RWPE2 (cell line): ENCODE data around the gene GABRQ.
"Not testable (repeated sequence)": the region's sequence is repeated elsewhere in the genome, so short reads cannot be mapped to it uniquely, and the experiment has no call there.

Experiments
- ATAC-seq: fragments of 200-7000 bp; cut with Tn5 transposase; 3 replicates; pipeline ENCODE4 v1.9.1; 2021; ENCODE audit warnings: low read depth
- DNase-seq: peaks from one replicate; pipeline ENCODE4 v3.0.0-alpha.2; 2020; ENCODE audit warnings: low spot score
- H3K27ac ChIP-seq: fragments of 450-650 bp; 2 replicates; pipeline ENCODE4 v1.5.1; 2017; ENCODE audit warnings: mild to moderate bottlenecking; ENCODE audit not compliant: poor library complexity, severe bottlenecking
- H3K27me3 ChIP-seq: fragments of 250-450 bp; sonication (Bioruptor Pico); 2 replicates; pipeline ENCODE4 v1.5.1; 2021; ENCODE audit warnings: mild to moderate bottlenecking, moderate library complexity; ENCODE audit not compliant: insufficient read depth, poor library complexity, severe bottlenecking
- H3K36me3 ChIP-seq: fragments of 250-450 bp; sonication (Bioruptor Pico); 2 replicates; pipeline ENCODE4 v1.5.1; 2020; ENCODE audit warnings: low read depth, mild to moderate bottlenecking, moderate library complexity
- H3K4me1 ChIP-seq: fragments of 250-450 bp; sonication (Bioruptor Pico); 2 replicates; pipeline ENCODE4 v1.5.1; 2021; ENCODE audit warnings: mild to moderate bottlenecking, moderate library complexity; ENCODE audit not compliant: insufficient read depth, poor library complexity, severe bottlenecking
- H3K4me3 ChIP-seq: fragments of 250-450 bp; sonication (Bioruptor Pico); 2 replicates; pipeline ENCODE4 v1.5.1; 2021; ENCODE audit warnings: mild to moderate bottlenecking, moderate library complexity; ENCODE audit not compliant: severe bottlenecking
- H3K9me3 ChIP-seq: fragments of 250-450 bp; sonication (Bioruptor Pico); 2 replicates; pipeline ENCODE4 v1.5.1; 2021; ENCODE audit warnings: mild to moderate bottlenecking, moderate library complexity; ENCODE audit not compliant: severe bottlenecking

GABRQ gene

GRCh38 chrX:152697952-152698931 lies 60.5 kb downstream of the GABRQ start, which contains the start of gene MAGEA3:
MAGEA3 (plus strand) TSS chrX:152698794; CDS start chrX:152700833, 2,039 bp downstream.
- H3K36me3 ChIP-seq, H3K27me3 ChIP-seq, H3K9me3 ChIP-seq, H3K4me3 ChIP-seq, DNase-seq, H3K27ac ChIP-seq, H3K4me1 ChIP-seq, ATAC-seq: not testable (repeated sequence)

DNA sequence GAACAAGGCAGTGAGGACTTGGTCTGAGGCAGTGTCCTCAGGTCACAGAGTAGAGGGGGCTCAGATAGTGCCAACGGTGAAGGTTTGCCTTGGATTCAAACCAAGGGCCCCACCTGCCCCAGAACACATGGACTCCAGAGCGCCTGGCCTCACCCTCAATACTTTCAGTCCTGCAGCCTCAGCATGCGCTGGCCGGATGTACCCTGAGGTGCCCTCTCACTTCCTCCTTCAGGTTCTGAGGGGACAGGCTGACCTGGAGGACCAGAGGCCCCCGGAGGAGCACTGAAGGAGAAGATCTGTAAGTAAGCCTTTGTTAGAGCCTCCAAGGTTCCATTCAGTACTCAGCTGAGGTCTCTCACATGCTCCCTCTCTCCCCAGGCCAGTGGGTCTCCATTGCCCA lies 62.7 kb downstream of the GABRQ start:
- ATAC-seq, DNase-seq, H3K9me3 ChIP-seq, H3K4me1 ChIP-seq, H3K4me3 ChIP-seq, H3K27ac ChIP-seq, H3K36me3 ChIP-seq, H3K27me3 ChIP-seq: not testable (repeated sequence)

- H3K36me3 ChIP-seq, DNase-seq, ATAC-seq, H3K4me1 ChIP-seq, H3K9me3 ChIP-seq, H3K4me3 ChIP-seq, H3K27ac ChIP-seq, H3K27me3 ChIP-seq: not testable (repeated sequence)
These were observed 68.8 kb downstream of the GABRQ start for GRCh38 chrX:152706500-152706899.
